GM10847 (cell line): ENCODE results near the gene KRTAP5-9.

Source experiments
- POLR2A ChIP-seq: IDR thresholded peaks from 2 replicates; pipeline ENCODE4 v1.6.1; 2011; ENCODE audit not compliant: insufficient read length; ENCODE audit errors: extremely low read depth

Gene KRTAP5-9

GRCh38 chr11:71548716-71549151, 514 bp downstream of the KRTAP5-9 start:
- no peak for TF ChIP-seq POLR2A

- no peak for TF ChIP-seq POLR2A
These were observed 3.5 kb downstream of the KRTAP5-9 start for GRCh38 chr11:71551711-71552110.

- TF ChIP-seq POLR2A = no peak
These were observed 6.8 kb downstream of the KRTAP5-9 start for GRCh38 chr11:71554996-71555395.

DNA sequence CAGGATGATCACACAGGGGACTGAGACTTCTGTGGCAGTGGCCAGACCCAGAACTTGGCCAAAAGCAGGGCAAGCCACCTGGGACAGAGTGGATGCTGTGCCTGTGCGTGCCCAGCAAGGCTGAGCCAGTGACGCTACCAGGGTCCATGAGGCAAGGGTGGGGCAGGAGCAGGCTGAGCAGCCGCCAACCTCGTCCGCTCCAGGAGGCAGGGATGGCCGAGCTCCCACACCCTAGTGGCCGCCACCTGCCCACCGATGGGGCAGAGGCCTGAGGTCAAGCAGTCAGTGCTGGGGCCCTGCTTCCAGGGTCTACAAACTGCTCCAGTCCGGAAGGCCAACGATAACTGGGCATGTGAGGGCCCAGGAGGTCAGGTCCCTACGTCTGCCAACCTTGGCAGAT, 7.3 kb downstream of the KRTAP5-9 start:
- no peak for TF ChIP-seq POLR2A

DNA sequence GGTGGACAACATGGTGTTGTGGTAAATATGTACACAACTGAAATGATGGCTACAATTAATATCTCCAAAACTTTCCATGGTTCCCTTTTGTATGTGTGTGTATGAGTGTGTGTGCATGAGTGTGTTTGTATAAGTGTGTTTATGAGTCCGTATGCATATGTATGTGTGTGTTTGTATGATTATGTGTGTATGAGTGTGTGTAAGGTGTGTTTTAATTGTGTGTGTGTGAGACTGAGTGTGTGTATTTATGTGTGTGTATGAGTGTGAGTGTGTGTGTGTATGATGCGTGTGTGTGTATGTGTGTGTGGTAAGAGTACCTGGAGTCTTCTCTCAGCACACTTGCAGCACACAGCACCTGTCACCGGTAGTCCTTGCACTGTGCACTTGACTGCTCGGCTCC, 7.8 kb downstream of the KRTAP5-9 start:
- no peak for TF ChIP-seq POLR2A

DNA sequence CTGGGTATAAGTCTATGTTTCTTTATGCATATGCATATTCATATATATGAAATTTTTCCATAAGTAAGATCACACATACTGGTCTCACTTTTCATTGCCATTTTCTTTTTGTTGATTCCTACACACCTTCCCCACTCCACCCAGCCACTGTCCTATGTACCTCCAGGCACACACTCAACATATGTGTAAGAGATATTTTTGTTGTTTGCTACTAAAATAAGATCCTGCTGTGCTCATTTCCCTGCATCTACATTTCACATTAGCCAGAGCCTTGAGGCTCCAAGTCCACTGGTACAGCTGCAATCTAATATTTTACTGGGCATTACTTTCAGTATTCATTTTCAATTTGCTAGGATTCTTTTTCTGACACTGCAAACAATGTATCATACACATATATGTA, 9.0 kb downstream of the KRTAP5-9 start:
- no peak for TF ChIP-seq POLR2A

DNA sequence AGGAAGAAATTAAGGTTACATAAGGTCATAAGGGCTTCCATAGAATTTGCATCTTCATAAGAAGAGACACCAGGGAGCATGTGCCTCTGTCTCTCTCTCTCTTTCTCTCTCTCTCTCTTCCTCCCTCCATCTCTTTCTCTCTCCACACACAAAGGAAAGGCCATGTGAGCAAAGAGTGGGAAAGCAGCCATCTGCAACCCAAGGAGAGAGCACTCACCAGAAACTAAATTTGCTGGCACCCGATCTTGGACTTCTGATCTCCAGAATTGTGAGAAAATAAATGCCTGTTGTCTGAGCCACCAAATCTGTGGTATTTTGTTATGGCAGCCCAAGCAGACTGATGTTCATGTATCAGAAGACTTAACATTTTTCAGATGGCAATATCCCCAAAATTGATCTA, 10.8 kb downstream of the KRTAP5-9 start:
- no peak for TF ChIP-seq POLR2A

DNA sequence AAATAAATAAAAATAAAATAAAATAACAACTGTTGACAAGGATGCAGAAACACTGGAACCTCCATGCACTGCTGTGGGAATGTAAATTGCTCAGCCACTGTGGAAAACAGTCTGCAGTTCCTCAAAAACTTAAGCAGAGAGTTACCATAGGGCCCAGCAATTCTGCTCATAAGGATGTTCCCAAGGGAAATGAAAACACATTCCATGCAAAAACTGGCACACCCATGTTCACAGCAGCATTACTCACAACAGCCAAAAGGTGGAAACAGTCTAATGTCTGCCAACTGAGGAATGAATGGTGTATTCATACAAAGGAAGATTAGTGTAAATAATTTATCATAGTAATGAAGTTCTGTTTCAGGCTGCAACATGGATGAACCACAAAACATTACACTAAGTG, 13.9 kb downstream of the KRTAP5-9 start:
- TF ChIP-seq POLR2A = no peak

DNA sequence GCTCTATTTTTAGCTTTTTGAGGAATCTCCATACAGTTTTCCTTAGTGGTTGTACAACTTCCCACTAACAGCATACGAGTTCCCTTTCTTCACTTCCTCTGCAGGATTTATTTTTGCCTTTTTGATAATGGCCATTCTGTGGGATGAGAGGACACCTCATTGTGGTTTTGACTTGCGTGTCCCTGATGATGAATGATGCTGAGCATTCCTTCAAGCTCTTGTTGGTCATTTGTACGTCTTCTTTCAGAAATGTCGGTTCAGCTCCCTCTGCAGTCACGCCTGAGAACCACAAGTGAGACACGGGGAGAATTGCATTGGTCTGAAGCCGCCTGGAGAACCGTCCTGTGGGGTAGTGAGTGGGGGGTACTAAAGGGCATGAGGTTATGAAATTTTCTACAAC, 15.2 kb downstream of the KRTAP5-9 start:
- TF ChIP-seq POLR2A = no peak

DNA sequence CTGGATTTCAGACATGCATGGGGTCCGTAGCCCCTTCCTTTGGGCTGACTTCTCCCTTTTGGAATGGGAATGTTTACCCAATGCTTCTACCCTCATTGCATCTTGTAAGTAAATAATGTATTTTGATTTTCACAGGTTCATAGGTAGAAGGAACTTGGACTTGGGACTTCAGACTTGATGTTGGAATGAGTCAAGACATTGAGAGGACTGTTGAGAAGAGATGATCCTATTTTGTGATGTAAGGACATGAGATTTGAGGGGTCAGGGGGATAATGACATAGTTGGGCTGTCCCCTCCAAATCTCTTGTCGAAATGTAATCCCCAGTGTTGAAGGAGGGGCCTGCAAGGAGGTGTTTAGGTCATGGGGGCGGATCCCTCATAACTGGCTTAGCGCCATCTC, 16.2 kb downstream of the KRTAP5-9 start:
- no peak for TF ChIP-seq POLR2A

DNA sequence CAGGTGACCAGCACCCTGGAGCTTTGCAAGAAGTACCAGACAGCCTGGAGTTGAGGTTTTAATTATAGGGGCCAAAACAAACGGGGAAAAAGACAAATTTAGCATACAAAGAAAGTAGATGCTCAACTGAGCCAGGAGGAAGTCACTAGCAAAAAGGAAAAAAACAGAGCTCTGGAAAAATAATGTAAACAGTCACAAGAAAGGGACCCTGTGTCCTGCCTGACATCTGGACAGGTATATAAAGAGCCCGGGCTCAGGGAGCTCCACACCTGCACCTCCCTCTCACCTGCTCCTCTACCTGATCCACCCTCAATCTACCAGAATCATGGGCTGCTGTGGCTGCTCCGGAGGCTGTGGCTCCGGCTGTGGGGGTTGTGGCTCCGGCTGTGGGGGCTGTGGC, 17.0 kb downstream of the KRTAP5-9 start, which contains the start of gene KRTAP5-10:
TSS of gene KRTAP5-10 (plus strand) at position 301 of the 400 bp plus-strand sequence. CDS start at position 326, 25 bp downstream.
- no peak for TF ChIP-seq POLR2A

GRCh38 chr11:71566081-71566620, 17.9 kb downstream of the KRTAP5-9 start:
- no peak for TF ChIP-seq POLR2A

- no peak for TF ChIP-seq POLR2A
These were observed 20.6 kb downstream of the KRTAP5-9 start for GRCh38 chr11:71568704-71569349.

GRCh38 chr11:71572811-71573210, 24.6 kb downstream of the KRTAP5-9 start:
- no peak for TF ChIP-seq POLR2A

DNA sequence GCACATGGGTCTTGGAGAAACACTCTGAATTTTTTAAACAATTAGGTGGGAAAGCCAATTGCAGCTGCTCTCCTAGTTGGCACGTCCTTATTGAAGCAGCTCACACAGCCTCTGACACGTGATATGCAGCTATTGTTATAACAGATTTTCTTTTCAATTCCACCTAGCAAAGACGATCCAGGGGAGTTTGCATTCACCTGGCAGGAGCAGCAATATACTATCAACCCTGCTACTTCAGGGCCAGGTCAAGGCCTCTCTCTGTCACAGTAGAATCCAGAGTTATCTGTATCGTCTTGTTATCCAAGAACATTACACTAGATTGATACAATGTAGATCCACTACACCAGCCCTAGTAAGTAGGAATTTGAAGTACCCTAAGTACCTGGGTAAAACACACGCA, 26.2 kb downstream of the KRTAP5-9 start:
- TF ChIP-seq POLR2A = no peak

DNA sequence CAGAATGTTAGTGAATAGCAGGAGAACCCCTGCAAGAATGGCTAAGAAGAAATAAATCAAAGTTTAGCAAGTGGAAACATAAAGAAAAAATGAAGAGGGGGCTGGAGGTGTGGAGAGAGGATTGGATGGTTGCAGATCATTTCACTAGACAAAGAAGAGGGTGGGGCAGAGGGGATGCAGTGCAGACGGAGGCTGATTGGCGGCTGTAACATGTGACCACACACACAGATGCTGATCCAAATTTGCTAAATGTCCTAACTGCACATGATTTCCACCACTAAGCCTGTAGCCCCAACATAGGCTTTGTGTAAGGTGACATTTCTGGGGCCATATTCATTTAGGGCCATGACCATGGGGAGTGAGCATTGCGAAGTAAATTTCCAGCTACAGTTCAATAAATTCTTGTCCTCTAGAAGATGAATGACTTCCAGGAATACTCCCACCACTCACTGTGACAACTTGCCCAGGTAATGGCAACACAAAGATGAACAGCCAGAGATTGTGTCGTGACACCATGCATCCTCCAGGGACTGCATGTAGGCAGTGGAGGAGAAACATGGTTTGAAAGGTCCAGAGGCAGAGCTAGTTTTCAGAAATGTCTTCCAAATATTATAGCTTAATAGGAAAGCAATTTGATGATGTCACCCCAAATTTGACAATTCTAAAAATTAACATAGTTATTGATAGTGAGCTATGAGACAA, 27.7 kb downstream of the KRTAP5-9 start:
- TF ChIP-seq POLR2A = no peak
